Stimulated activated CD8-positive, alpha-beta memory T cell treated with anti-CD3 and anti-CD28 coated beads, Interleukin-2, amount 100 ng/mL, for 1 hour (primary cell): ENCODE results near the gene TTC7B.

Experiments
- DNase-seq, 2 donors: peaks; one replicate each; pipeline ENCODE4 v3.0.0-alpha.2; 2020; ENCODE audit warnings: low read depth in 2 of 2

The TTC7B gene

GRCh38 chr14:90777358-90777757, 38.9 kb downstream of the TTC7B start:
- DNase-seq: no peak

GRCh38 chr14:90775441-90775840, 40.8 kb downstream of the TTC7B start:
- DNase-seq: no peak

GRCh38 chr14:90774316-90774715, 41.9 kb downstream of the TTC7B start:
- no peak for DNase-seq

- DNase-seq: no peak
Measured at GRCh38 chr14:90773705-90774104, 42.5 kb downstream of the TTC7B start.

- no peak for DNase-seq
Measured at GRCh38 chr14:90773196-90773486, 43.1 kb downstream of the TTC7B start.

- DNase-seq: no peak
Measured at GRCh38 chr14:90767899-90768298, 48.3 kb downstream of the TTC7B start.

- DNase-seq: no peak
Measured at GRCh38 chr14:90760591-90761316, 55.5 kb downstream of the TTC7B start.

GRCh38 chr14:90760078-90760444, 56.2 kb downstream of the TTC7B start:
- no peak for DNase-seq

- no peak for DNase-seq
Measured at GRCh38 chr14:90759370-90760077, 56.7 kb downstream of the TTC7B start.

- DNase-seq: no peak
Measured at GRCh38 chr14:90758959-90759358, 57.3 kb downstream of the TTC7B start.

- peak; percentile 92 to 93 for DNase-seq
Measured at GRCh38 chr14:90758028-90758889, 58.0 kb downstream of the TTC7B start.

- DNase-seq: no peak
Measured at GRCh38 chr14:90757452-90757851, 58.8 kb downstream of the TTC7B start.

- DNase-seq: no peak
Measured at GRCh38 chr14:90756755-90757345, 59.4 kb downstream of the TTC7B start.

- no peak for DNase-seq
Measured at GRCh38 chr14:90755661-90756304, 60.4 kb downstream of the TTC7B start.

GRCh38 chr14:90753456-90754005, 62.7 kb downstream of the TTC7B start:
- no peak for DNase-seq

GRCh38 chr14:90750701-90751100, 65.5 kb downstream of the TTC7B start:
- no peak for DNase-seq

GRCh38 chr14:90750191-90750590, 66.0 kb downstream of the TTC7B start:
- no peak for DNase-seq

GRCh38 chr14:90747909-90748308, 68.3 kb downstream of the TTC7B start:
- DNase-seq: no peak

GRCh38 chr14:90743826-90744225, 72.4 kb downstream of the TTC7B start:
- DNase-seq: no peak

GRCh38 chr14:90743425-90743824, 72.8 kb downstream of the TTC7B start:
- no peak for DNase-seq

GRCh38 chr14:90742729-90743128, 73.5 kb downstream of the TTC7B start:
- DNase-seq: no peak

- DNase-seq: no peak
Measured at GRCh38 chr14:90742252-90742651, 74.0 kb downstream of the TTC7B start.
